Endothelial cell of umbilical vein (primary cell): Measurements from ENCODE around the gene ZC3HAV1. TPM values are rescaled to one million over a fixed set of nuclear protein-coding genes. Genes with fewer than 3 reads are reported as not detected.

Experiments
- BruUV-seq: library from RNA; stranded (reverse); fragments of 400-500 nt; replicated peaks from 2 replicates; lab custom pipeline; 2021; lab: Mats Ljungman, UMichigan
- CTCF ChIA-PET: fragments of 300-600, 350-600 bp; sonication (Branson Sonifier 250); formaldehyde crosslinking; loops from one replicate; lab custom pipeline; 2021; ENCODE audit warnings: antibody characterized with exemption, inconsistent platforms; lab: Charles Lee
- POLR2A ChIA-PET: fragments of 300-600, 350-600 bp; sonication (Branson Sonifier 250); formaldehyde crosslinking; loops from one replicate; lab custom pipeline; 2021; ENCODE audit warnings: antibody characterized with exemption, inconsistent platforms; lab: Charles Lee
- DNase-seq: peaks from one replicate; pipeline ENCODE4 v3.0.0-alpha.2; 2011; ENCODE audit warnings: low read depth, low spot score
- FAIRE-seq: peaks from 2 replicates; lab custom pipeline; 2011; peaks lifted over from hg19 to GRCh38; lab: Jason Lieb, UNC
- H2AFZ ChIP-seq: 2 replicates; pipeline ENCODE4 v1.6.0; 2012; ENCODE audit warnings: low read depth, low read length, control low read depth, inconsistent platforms
- H3K27ac ChIP-seq: 2 replicates; pipeline ENCODE4 v1.5.1; 2011; ENCODE audit warnings: low read depth, mild to moderate bottlenecking, control low read depth, low read length, moderate library complexity; ENCODE audit not compliant: insufficient read depth
- H3K27me3 ChIP-seq, 2 experiments: 2 replicates each; pipeline versions ENCODE4 v1.6.0 to v1.6.1; 2011; ENCODE audit warnings: low read length in 2 of 2, mixed read lengths in 1 of 2; ENCODE audit not compliant: control insufficient read depth in 2 of 2, insufficient read depth in 2 of 2
- H3K36me3 ChIP-seq, 2 experiments: 2 replicates in 1 of 2; 3 replicates in 1 of 2; pipeline ENCODE4 v1.5.1; 2011; ENCODE audit warnings: low read length in 2 of 2, mild to moderate bottlenecking in 1 of 2, moderate library complexity in 1 of 2; ENCODE audit not compliant: control insufficient read depth in 2 of 2, insufficient read depth in 2 of 2; ENCODE audit errors: extremely low read depth in 1 of 2
- H3K4me1 ChIP-seq: 3 replicates; pipeline ENCODE4 v1.5.1; 2011; ENCODE audit warnings: mild to moderate bottlenecking, low read length; ENCODE audit not compliant: control insufficient read depth, insufficient read depth; ENCODE audit errors: extremely low read depth
- H3K4me2 ChIP-seq: 2 replicates; pipeline ENCODE4 v1.6.1; 2011; ENCODE audit warnings: low read length, control low read depth, mixed read lengths; ENCODE audit not compliant: insufficient read depth
- H3K4me3 ChIP-seq, 3 experiments: fragments of 200-600 bp in 1 of 3; sonication (generic), shearing (Covaris generic) in 1 of 3; replicated peaks in 1 of 3; 2 replicates each; pipeline ENCODE4 v1.5.1; 2011 to 2016; ENCODE audit warnings: control low read depth in 3 of 3, low read length in 3 of 3, mild to moderate bottlenecking in 2 of 3, inconsistent platforms in 1 of 3, low read depth in 1 of 3, moderate library complexity in 1 of 3; ENCODE audit not compliant: insufficient read depth in 1 of 3
- H3K79me2 ChIP-seq: 2 replicates; pipeline ENCODE4 v1.6.0; 2012; ENCODE audit warnings: low read length, inconsistent platforms; ENCODE audit not compliant: control insufficient read depth, insufficient read depth
- H3K9ac ChIP-seq: replicated peaks from 2 replicates; pipeline ENCODE3; 2011; ENCODE audit warnings: low read length, control low read depth; ENCODE audit not compliant: insufficient read depth; ENCODE audit errors: extremely low read depth
- H3K9me1 ChIP-seq: replicated peaks from 3 replicates; pipeline ENCODE4 v1.6.0; 2011; ENCODE audit warnings: mild to moderate bottlenecking, low read length; ENCODE audit not compliant: control insufficient read depth, insufficient read depth; ENCODE audit errors: extremely low read depth
- H3K9me3 ChIP-seq: replicated peaks from 2 replicates; pipeline ENCODE4 v1.5.1; 2012; ENCODE audit warnings: low read length, inconsistent platforms; ENCODE audit not compliant: control insufficient read depth, insufficient read depth
- H4K20me1 ChIP-seq: replicated peaks from 2 replicates; pipeline ENCODE3; 2011; ENCODE audit warnings: mild to moderate bottlenecking, low read length; ENCODE audit not compliant: control insufficient read depth, insufficient read depth; ENCODE audit errors: extremely low read depth
- CTCF ChIP-seq, 2 donors: IDR thresholded peaks; 1 replicate in 1 of 2; 2 replicates in 1 of 2; pipeline ENCODE4 v1.5.1; 2011; ENCODE audit warnings: low read length in 2 of 2, mild to moderate bottlenecking in 2 of 2, moderate library complexity in 2 of 2, control low read depth in 1 of 2, inconsistent platforms in 1 of 2, low read depth in 1 of 2; ENCODE audit not compliant: insufficient read depth in 1 of 2; ENCODE audit errors: extremely low read depth in 1 of 2
- EZH2 ChIP-seq: IDR thresholded peaks from 2 replicates; pipeline ENCODE4 v1.6.1; 2012; ENCODE audit warnings: borderline replicate concordance, low read depth, mild to moderate bottlenecking, moderate library complexity, low read length, inconsistent platforms; ENCODE audit not compliant: severe bottlenecking
- FOS ChIP-seq: IDR thresholded peaks from 2 replicates; pipeline ENCODE4 v1.6.1; 2011; ENCODE audit warnings: mild to moderate bottlenecking, low read length, moderate library complexity, borderline replicate concordance; ENCODE audit not compliant: insufficient read depth
- JUN ChIP-seq: IDR thresholded peaks from 2 replicates; pipeline ENCODE4 v1.6.1; 2011; ENCODE audit warnings: borderline replicate concordance, low read depth; ENCODE audit not compliant: insufficient read length, insufficient read depth
- MAX ChIP-seq: IDR thresholded peaks from 2 replicates; pipeline ENCODE4 v1.6.1; 2011; ENCODE audit not compliant: insufficient read depth, insufficient read length
- MYC ChIP-seq: IDR thresholded peaks from one replicate; pipeline ENCODE4 v1.6.1; 2011; ENCODE audit warnings: mild to moderate bottlenecking, low read depth, low read length
- POLR2AphosphoS5 ChIP-seq: IDR thresholded peaks from 2 replicates; pipeline ENCODE4 v1.6.1; 2012; ENCODE audit warnings: low read depth, mild to moderate bottlenecking, control low read depth, low read length, moderate library complexity; ENCODE audit not compliant: insufficient read depth
- dilution Hi-C: fragments of 300-500 bp; cut with MboI; formaldehyde crosslinking; loops from one replicate; pipeline ENCODE4 v1.15.0; 2019; ENCODE audit warnings: low sequenced_read_pairs; ENCODE audit not compliant: extremely low pct_ligation_motif_present
- intact Hi-C: fragments of 100-400 bp; cut with micrococcal nuclease; formaldehyde crosslinking; loops from one replicate; pipeline ENCODE4 v1.10.0; 2022
- polyA plus RNA-seq, 4 experiments: library from polyadenylated mRNA; depleted of rRNA in 3 of 4; stranded (reverse) in 3 of 4; unstranded in 1 of 4; fragments of >200 nt; gene quantifications; 2 replicates each; pipeline versions ENCODE4 v1.2.1 to v1.2.3, GENCODE V29; 2011 to 2012; ENCODE audit warnings: missing spikeins in 1 of 4
- total RNA-seq: library from RNA; stranded (reverse); gene quantifications from 2 replicates; pipeline ENCODE4 v1.2.3, GENCODE V29; 2021

The ZC3HAV1 gene
- total and polyA plus RNA-seq, 2 donors (not counting 3 experiments of a cell fraction or from before 2014, with no cell fraction given), result 17.1 to 37.7 TPM

- POLR2A ChIA-PET, result no interaction called here
- dilution Hi-C loops (no loop called here), intact Hi-C loops (no loop called here)
- CTCF ChIA-PET, result interaction anchor here (1.0 to 2.2 kb wide), 3 partner anchors 14 to 113 kb away, joined by 3 to 4 read pairs (median 4); no protein-coding TSS in a partner anchor
- Histone ChIP-seq H3K9ac (no peak overlapping the region), H3K9me3 (no peaks in the 10 kb centered on the region), H3K4me1 (no peaks in the 10 kb centered on the region), H3K27me3 (peaks cover 2 to 3% of the 10 kb centered on the region in 2 experiments), H3K4me3 (no peak overlapping the region), H3K36me3 (no peaks in the 10 kb centered on the region), H3K4me2 (no peak overlapping the region), H3K79me2 (no peaks in the 10 kb centered on the region), H3K9me1 (no peaks in the 10 kb centered on the region), H3K27ac (no peak overlapping the region), H4K20me1 (no peaks in the 10 kb centered on the region), H2AFZ (no peak overlapping the region)
- FAIRE-seq, result no peak
- TF ChIP-seq JUN (no peak), MYC (no peak), CTCF (IDR thresholded peaks at IDR 0.05; ENCODE audit: extremely low read depth in 1 of 2, insufficient read depth in 1 of 2, low read depth in 1 of 2, low read length in 2 of 2) (no peak), POLR2AphosphoS5 (no peak), MAX (no peak), EZH2 (no peak), FOS (no peak)
- no peak for DNase-seq
- no TSS peak for BruUV-seq
These were observed 110.1 kb downstream of the ZC3HAV1 start for GRCh38 chr7:138999414-138999813.

Other genes starting within 250 kb of the ZC3HAV1 start
- gene KIAA1549, start 128.3 kb downstream of the ZC3HAV1 start, total RNA-seq, result 10.9 and 12.4 TPM in 2 replicates
- gene KIAA1549, start 128.3 kb downstream of the ZC3HAV1 start, polyA plus RNA-seq, result 3.9 and 4.6 TPM in 2 replicates
- gene ZC3HAV1L, start 73.7 kb downstream of the ZC3HAV1 start, total RNA-seq, result 23.8 and 25.7 TPM in 2 replicates
- gene ZC3HAV1L, start 73.7 kb downstream of the ZC3HAV1 start, polyA plus RNA-seq, result 15.9 TPM in 2 replicates
- 11.8 and 14.2 TPM in 2 replicates for gene UBN2, start 121.5 kb upstream of the ZC3HAV1 start, total RNA-seq
- 1.8 and 2.2 TPM in 2 replicates for gene UBN2, start 121.5 kb upstream of the ZC3HAV1 start, polyA plus RNA-seq
- 10.7 and 12.8 TPM in 2 replicates for gene FMC1, start 231.6 kb upstream of the ZC3HAV1 start, total RNA-seq
- 21.7 and 23.5 TPM in 2 replicates for gene FMC1, start 231.6 kb upstream of the ZC3HAV1 start, polyA plus RNA-seq